Gastrocnemius medialis (tissue), 4 donors: ENCODE measurements around the gene GALNTL6. TPM values are rescaled to one million over a fixed set of nuclear protein-coding genes. Genes with fewer than 3 reads are reported as not detected.
"Not testable (repeated sequence)": the region's sequence is repeated elsewhere in the genome, so short reads cannot be mapped to it uniquely, and the experiment has no call there.

Experiments
- ATAC-seq, 2 donors: fragments of 150-250 bp; one replicate each; pipeline ENCODE4 v1.9.1; 2016
- DNase-seq, 2 donors: peaks; one replicate each; pipeline ENCODE4 v3.0.0-alpha.2; 2019
- H3K27ac ChIP-seq, 4 donors: fragments of 200-600 bp; sonication (generic); 1 replicate in 1 of 4; 2 replicates in 3 of 4; pipeline ENCODE4 v1.5.1; 2016 to 2018; ENCODE audit warnings: mild to moderate bottlenecking in 2 of 4, moderate library complexity in 1 of 4
- H3K27me3 ChIP-seq, 3 donors: fragments of 200-600 bp; sonication (generic) in 2 of 3; 1 replicate in 1 of 3; 2 replicates in 2 of 3; pipeline versions ENCODE4 v1.5.1 to v1.6.0; 2016 to 2019; ENCODE audit warnings: mild to moderate bottlenecking in 1 of 3, moderate library complexity in 1 of 3
- H3K36me3 ChIP-seq, 2 donors: fragments of 200-600 bp; sonication (generic) in 1 of 2; one replicate each; pipeline ENCODE4 v1.5.1; 2017 to 2018
- H3K4me1 ChIP-seq, 2 donors: fragments of 200-600 bp; sonication (generic) in 1 of 2; one replicate each; pipeline ENCODE4 v1.5.1; 2016 to 2017; ENCODE audit warnings: mild to moderate bottlenecking in 2 of 2
- H3K4me3 ChIP-seq, 4 donors: fragments of 200-600 bp; sonication (generic) in 3 of 4; 1 replicate in 1 of 4; 2 replicates in 3 of 4; pipeline ENCODE4 v1.5.1; 2016 to 2019; ENCODE audit warnings: mild to moderate bottlenecking in 2 of 4
- H3K9me3 ChIP-seq, 3 donors: fragments of 200-600 bp; sonication (generic) in 2 of 3; 1 replicate in 1 of 3; 2 replicates in 2 of 3; pipeline ENCODE4 v1.5.1; 2016 to 2019
- CTCF ChIP-seq, 5 experiments: fragments of 450-650 bp in 3 of 5; fragments of 200-600 bp in 2 of 5; sonication (generic) in 2 of 5; IDR thresholded peaks in 4 of 5; conservative IDR thresholded peaks in 1 of 5; 1 replicate in 4 of 5; 2 replicates in 1 of 5; pipeline ENCODE4 v1.5.1; 2016 to 2019; ENCODE audit warnings: antibody characterized with exemption in 5 of 5, mild to moderate bottlenecking in 3 of 5, moderate library complexity in 3 of 5
- POLR2A ChIP-seq, 2 donors: fragments of 450-650 bp; IDR thresholded peaks; one replicate each; pipeline ENCODE4 v1.6.1; 2017; ENCODE audit warnings: antibody characterized with exemption in 2 of 2, mild to moderate bottlenecking in 2 of 2, moderate library complexity in 2 of 2
- in situ Hi-C, 4 donors: fragments of 200-750 bp; cut with MboI; loops; one replicate each; pipeline versions ENCODE4 v1.15.0 to v1.8.0; 2017; ENCODE audit warnings: low sequenced_read_pairs in 4 of 4
- intact Hi-C: fragments of 100-400 bp; cut with DNase I; formaldehyde crosslinking; loops from one replicate; pipeline ENCODE4 v1.15.1; 2023; ENCODE audit warnings: low total_unique reads
- total RNA-seq, 4 donors: library from RNA; depleted of rRNA; stranded (reverse); fragments of >200 nt; gene quantifications; one replicate each; pipeline versions ENCODE4 v1.1.0 to v1.2.3, GENCODE V29; 2016

Gene GALNTL6
- total RNA-seq, 4 donors from 2014 or later: not detected

DNA sequence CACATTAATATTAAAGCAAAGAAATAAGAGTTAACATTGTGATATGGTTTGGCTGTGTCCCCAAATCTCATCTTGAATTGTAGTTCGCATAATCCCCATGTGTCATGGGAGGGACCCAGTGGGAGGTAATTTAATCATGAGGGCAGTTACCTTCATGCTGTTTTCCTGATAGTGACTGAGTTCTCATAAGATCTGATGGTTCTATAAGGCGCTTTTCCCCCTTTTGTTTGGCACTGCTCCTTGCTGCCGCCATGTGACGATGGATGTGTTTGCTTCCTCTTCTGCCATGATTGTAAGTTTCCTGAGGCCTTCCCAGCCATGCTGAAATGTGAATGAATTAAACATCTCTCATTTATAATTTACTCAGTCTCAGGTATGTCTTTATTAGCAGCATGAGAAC lies 1201.6 kb downstream of the GALNTL6 start:
- in situ Hi-C loops (loop anchor here (5.0 to 25.0 kb wide), 3 partner anchors 240 to 397 kb away; no protein-coding TSS in a partner anchor), intact Hi-C loops (loop anchor here (5.0 kb wide), 1 partner anchor 402 kb away; no protein-coding TSS in a partner anchor)
- no peak for ATAC-seq

DNA sequence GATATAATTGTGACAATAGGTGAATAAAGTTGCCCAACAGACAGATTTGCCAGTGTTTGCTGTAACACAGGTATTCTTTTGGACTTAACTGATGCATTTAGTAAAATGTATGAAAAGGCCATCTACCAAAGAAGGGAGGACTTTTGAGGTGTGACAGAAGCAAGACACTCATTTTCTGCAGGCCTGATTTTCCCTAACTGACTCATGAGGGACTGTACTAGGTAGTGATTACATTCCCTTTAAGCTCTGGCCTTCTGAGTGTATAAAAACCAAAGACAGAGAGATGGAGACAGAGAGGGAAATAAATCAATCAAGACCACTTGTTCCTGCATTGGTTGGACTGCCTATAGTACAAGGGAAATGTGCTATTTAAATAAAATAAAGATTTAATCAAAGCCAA lies 1204.6 kb downstream of the GALNTL6 start:
- no peaks in the 10 kb centered on the region for H3K27me3 ChIP-seq
- H3K4me1 ChIP-seq: no peaks in the 10 kb centered on the region
- DNase-seq (no peak), ATAC-seq (no peak)
- intact Hi-C loops: no loop called here
- no peak for TF ChIP-seq POLR2A (IDR thresholded peaks at IDR 0.05)
- TF ChIP-seq CTCF (IDR thresholded peaks at IDR 0.05 in 4 of 5, conservative IDR thresholded peaks at IDR 0.05 in 1 of 5): no peak
- H3K4me3 ChIP-seq: no peak overlapping the region
- no peaks in the 10 kb centered on the region for H3K36me3 ChIP-seq
- H3K27ac ChIP-seq: no peak overlapping the region
- in situ Hi-C loops: loop anchor here (5.0 to 25.0 kb wide), 3 partner anchors 237 to 394 kb away; no protein-coding TSS in a partner anchor
- no peaks in the 10 kb centered on the region for H3K9me3 ChIP-seq

More for the DNA sequence above, 1201.6 kb downstream of the GALNTL6 start:
- DNase-seq: no peak
- Histone ChIP-seq H3K9me3 (no peaks in the 10 kb centered on the region), H3K27me3 (no peaks in the 10 kb centered on the region), H3K4me3 (no peak overlapping the region), H3K36me3 (no peaks in the 10 kb centered on the region), H3K27ac (no peak overlapping the region), H3K4me1 (no peaks in the 10 kb centered on the region)
- TF ChIP-seq CTCF (IDR thresholded peaks at IDR 0.05 in 4 of 5, conservative IDR thresholded peaks at IDR 0.05 in 1 of 5) (no peak), POLR2A (IDR thresholded peaks at IDR 0.05) (no peak)

GRCh38 chr4:173018446-173018845 lies 1205.2 kb downstream of the GALNTL6 start:
- Histone ChIP-seq H3K4me3 (no peak overlapping the region), H3K9me3 (no peaks in the 10 kb centered on the region), H3K27me3 (no peaks in the 10 kb centered on the region), H3K27ac (no peak overlapping the region), H3K4me1 (no peaks in the 10 kb centered on the region), H3K36me3 (no peaks in the 10 kb centered on the region)
- ATAC-seq (no peak), DNase-seq (no peak)
- TF ChIP-seq POLR2A (IDR thresholded peaks at IDR 0.05) (no peak), CTCF (IDR thresholded peaks at IDR 0.05 in 4 of 5, conservative IDR thresholded peaks at IDR 0.05 in 1 of 5) (no peak)
- intact Hi-C loops: no loop called here
- in situ Hi-C loops: loop anchor here (5.0 to 25.0 kb wide), 3 partner anchors 236 to 394 kb away; no protein-coding TSS in a partner anchor

- H3K9me3 ChIP-seq: no peaks in the 10 kb centered on the region
- TF ChIP-seq POLR2A (IDR thresholded peaks at IDR 0.05) (no peak), CTCF (IDR thresholded peaks at IDR 0.05 in 4 of 5, conservative IDR thresholded peaks at IDR 0.05 in 1 of 5) (no peak)
- no peaks in the 10 kb centered on the region for H3K4me1 ChIP-seq
- H3K4me3 ChIP-seq: no peak overlapping the region
- H3K27me3 ChIP-seq: no peaks in the 10 kb centered on the region
- DNase-seq (no peak), ATAC-seq (no peak)
- H3K27ac ChIP-seq: no peak overlapping the region
- intact Hi-C loops: no loop called here
- in situ Hi-C loops: loop anchor here (5.0 to 25.0 kb wide), 4 partner anchors 235 to 395 kb away; no protein-coding TSS in a partner anchor
- no peaks in the 10 kb centered on the region for H3K36me3 ChIP-seq
Measured at GRCh38 chr4:173019664-173020063, 1206.5 kb downstream of the GALNTL6 start.

GRCh38 chr4:173021746-173022573 lies 1208.8 kb downstream of the GALNTL6 start:
- ATAC-seq, H3K9me3 ChIP-seq, H3K4me3 ChIP-seq, H3K4me1 ChIP-seq, DNase-seq, H3K27me3 ChIP-seq, H3K27ac ChIP-seq, intact Hi-C loops, H3K36me3 ChIP-seq: not testable (repeated sequence)
- in situ Hi-C loops: loop anchor here (10.0 to 25.0 kb wide), 2 partner anchors 390 to 393 kb away; no protein-coding TSS in a partner anchor
